Ramos (cell line): ENCODE measurements around the gene CNTNAP5.

Experiments used
- in situ Hi-C: fragments of 300-500 bp; cut with MboI; formaldehyde crosslinking; loops from one replicate; pipeline ENCODE4 v1.14.3; 2022; ENCODE audit warnings: low sequenced_read_pairs; ENCODE audit not compliant: unreplicated experiment

CNTNAP5 gene

DNA sequence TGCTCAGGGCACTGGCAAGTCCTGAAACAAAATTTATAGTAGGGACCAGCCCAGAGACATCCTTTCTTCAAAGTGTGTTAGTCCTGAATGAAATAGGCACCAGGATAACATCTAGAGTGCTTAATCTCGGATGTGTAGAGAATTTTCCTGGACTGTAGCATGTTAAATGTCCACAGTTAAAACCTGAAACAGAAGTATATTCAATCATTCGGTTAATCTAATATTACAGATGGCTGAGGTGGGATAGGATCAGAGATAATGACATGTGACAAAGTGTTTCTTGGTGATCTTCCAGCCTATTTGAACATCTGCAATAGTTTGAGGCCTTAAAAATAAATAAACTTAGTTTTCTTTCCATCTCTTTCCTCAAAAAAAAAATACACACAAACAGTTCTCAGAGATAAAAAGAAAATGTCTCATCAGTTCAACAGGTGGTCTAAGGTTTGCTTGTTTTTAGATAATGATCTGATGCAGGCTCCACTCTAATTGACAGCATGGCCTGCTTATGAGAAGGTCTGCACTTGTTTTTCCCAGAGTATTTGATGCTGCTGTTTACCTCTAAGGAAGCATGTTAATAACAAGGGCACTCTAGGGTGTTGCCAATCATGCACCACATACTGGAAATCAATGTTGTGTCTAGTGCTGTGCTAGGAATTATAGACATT lies 25.9 kb downstream of the CNTNAP5 start:
- in situ Hi-C loops: no loop called here

DNA sequence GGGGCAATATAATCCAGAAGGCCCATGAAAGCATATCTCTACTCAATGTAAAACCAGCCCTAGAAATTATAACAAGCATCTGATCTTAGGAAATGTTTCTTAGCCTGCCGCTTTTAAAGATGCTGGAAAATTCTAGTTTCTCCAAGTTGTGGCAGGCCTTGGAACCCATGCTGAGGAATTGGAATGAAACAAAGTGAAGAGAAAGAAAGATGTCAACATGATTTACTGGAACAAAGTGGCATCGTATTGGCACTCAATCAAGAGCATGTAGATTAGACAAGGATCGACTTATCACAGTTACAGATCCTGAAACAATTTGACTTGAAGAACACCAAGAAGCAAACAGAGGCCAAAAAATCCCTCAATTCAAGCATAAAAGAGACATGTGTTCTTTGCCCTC lies 28.7 kb downstream of the CNTNAP5 start:
- in situ Hi-C loops: no loop called here

DNA sequence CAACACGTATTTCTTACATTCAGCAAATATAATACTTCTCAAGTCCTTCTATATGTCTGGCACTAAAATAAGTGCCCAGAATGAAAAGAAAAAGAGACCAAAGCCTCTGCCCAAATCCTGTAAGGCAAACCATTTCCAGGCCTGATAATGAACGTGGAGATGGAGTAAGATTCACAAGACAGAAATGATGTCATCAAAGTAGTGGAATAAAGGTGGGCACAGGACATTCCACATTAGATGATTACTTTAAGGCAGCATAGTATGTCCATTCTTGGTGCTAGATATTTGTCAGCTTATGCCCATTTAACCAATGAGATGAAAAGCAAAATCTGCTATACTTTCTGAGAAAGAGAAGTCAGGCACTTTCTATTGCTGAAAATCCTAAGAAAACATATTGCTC lies 38.5 kb downstream of the CNTNAP5 start:
- in situ Hi-C loops: no loop called here

DNA sequence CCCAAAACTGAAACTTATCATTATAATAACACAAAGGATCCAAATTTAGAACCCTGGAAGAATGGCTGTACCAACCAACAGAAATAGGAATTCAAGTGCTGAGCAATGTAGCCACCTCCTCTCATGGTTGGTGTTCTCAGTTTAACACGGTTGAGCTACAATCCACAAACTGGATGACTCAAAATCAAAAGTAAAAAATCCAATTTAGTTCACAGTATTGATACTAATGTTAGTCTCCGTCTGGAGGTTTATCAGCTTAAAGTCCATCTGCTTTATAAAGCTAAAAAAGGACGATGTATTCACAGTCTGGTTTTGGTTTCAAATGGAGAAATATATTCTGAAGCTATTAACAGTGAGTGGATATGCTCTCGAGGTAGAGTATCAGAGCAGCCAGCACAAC lies 40.5 kb downstream of the CNTNAP5 start:
- in situ Hi-C loops: no loop called here

DNA sequence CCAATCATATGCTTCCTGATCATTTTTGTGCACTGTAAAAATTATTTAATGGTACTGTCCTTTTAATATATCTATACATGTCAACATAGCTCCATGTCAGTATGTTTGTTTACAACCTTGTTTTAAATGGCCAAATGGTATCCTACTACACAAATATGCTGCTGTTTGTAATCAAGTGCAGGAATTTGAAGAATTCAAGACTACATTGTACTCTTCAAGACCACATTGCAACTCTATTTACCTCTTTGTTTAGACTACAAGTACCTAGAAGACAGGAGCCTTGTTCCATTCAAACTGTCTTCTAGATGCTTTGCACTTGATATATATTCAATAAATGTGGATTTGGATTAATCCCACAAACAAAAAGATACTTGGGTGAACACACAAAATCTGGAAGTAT lies 41.7 kb downstream of the CNTNAP5 start:
- in situ Hi-C loops: no loop called here

DNA sequence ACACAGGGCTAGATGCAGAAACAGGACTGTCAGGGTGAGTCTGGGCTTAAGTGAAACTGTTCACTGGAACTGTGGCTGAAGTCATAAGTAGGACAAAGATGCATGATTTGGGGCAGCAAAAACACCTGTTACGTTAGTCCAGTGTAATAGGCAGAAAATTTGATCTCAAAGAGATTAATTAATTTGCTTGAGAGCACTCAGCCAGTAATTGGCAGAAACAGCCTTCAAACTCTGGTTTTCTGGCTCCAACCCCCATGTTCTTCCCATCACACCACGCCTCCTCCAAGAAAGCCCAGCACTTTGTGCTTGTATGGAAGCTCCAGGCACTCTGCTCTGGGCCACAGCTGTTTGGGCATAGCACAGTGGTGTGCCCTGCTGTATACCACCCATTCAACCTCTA lies 54.0 kb downstream of the CNTNAP5 start:
- in situ Hi-C loops: no loop called here

DNA sequence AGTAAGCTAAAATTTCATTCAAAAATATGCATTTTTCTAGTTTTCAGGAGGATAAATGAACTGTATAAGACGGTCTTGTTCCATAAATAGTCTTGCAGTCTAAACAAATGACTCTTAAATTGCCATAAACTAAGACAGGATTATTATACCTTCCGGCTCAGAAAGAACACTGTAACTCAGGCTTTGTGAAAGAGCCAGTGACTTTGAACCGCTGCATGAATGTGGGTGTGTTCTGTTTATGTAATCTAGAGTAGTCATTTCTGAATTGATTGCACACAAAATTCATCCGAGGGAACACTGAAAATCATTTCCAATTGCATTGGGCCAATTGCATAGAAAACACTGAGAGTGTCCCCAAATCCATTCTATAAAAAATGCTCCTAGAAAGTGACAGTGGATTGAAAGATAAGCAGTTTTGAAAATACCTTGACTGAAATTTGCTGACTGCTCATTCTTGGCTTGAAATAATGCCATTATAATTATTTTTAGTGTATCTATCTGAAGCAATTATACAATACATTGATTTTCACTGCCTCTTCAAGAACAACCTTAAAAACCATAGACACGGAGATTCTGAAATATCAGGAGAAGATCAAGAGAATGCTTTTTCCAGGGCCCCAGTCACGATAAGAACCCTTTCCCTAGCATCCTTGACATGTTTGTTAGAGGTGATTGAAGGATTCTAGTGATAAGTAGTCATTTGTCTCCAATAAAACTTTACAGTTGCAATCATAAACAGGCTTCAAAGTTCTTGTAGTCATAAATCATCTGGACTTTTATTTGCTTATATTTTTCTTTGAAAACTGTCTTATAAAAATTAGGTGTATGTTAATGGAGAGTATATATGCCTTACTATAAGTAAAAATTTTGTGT lies 55.4 kb downstream of the CNTNAP5 start:
- in situ Hi-C loops: no loop called here

DNA sequence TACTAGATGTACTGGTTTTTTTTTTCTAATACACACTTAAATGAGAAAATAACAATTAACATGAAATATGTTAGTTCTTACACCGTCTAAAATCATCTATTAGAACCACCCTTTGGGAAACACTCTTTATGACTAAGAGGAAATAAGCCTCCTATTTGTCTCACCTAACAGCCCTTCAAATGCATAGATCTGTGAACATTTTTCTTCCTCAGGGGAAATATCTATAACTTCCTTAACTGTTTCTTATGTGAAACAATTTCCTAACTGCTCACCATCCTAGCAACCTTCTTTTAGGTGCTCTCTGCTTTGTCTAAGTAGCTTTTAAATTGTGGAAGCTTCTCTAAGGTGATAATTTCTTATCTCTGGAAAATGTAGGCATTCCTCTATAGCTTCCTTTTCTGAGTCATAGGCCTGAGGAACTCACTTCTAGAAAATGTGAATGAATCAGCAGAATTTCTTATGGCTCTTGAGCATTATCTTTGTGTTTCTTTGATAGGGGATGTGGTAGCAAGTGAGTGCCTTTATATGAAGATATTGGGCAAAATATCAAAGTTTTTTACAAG lies 56.1 kb downstream of the CNTNAP5 start:
- in situ Hi-C loops: no loop called here

DNA sequence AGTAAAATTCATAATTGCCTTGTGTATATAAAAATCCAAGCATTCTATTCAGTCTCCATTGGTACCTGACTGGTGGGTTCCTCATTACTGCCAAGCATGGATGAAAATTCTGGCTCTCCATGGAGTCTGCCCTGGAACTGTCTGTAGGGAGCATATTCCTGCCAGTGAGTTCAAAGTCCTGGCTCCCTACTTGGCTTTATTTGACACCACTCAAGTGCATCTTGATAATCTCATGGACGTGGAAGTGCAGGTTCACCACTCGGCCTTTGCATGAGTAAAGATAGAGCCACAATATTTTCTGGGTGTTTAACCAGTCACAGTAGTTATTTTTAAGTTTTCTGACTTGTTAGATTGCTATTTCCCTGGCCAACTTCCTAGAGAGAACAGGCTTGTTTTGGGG lies 63.5 kb downstream of the CNTNAP5 start:
- in situ Hi-C loops: no loop called here

DNA sequence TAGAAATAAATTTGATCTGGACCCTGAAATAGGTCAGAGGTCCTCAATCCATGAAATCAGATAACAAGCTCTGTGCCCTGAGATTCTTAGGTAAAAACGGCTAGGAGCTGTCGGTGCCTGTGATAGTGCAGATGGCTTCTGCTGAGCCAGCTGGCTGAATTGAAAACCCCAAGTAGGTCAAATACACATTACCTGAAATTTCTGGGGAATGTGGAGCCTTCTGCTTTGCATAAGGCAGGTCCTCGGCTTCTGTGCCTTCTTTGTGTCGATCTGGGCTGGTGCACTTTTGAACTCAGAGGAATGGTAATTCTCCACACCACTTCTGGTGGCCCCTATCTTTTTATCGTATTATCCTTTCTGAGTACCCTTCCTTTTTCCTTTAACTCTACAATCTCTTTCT lies 66.6 kb downstream of the CNTNAP5 start:
- in situ Hi-C loops: no loop called here

DNA sequence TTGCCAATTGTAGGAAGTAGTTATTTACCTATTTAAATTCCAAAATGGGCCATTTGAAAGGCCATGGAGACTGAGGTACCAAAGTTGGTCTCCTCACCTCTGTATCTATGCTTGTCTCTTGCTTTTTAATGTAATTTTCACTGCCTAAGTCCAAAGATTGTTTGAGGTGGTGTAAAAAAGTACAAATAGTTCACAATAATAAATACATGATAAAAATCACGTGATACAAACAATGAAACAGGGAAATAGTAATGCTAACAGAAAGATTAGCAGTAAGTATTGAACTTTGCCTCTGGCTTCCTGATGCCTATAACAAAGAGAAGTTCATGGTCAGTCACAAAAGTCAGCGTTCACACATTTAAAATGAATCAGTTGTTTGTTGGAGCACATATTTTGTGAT lies 67.6 kb downstream of the CNTNAP5 start:
- in situ Hi-C loops: no loop called here

DNA sequence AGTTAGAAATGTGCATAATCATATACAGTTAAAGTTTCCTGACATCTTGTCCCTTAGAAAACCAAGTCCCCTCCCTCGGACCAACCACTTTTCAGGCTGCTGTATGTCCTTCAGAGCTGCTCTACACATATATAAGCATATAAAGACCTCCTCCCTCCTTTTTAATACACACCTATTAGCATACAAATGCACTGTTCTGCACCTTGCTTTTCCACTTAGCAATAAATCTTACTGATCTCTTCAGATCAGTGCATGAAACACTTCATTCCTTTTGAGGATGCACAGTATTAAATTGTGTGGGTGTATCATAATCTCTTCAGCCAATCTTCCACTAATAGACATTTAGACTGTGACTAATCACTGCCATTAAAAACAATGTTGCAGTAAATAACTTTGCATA lies 79.8 kb downstream of the CNTNAP5 start:
- in situ Hi-C loops: no loop called here

DNA sequence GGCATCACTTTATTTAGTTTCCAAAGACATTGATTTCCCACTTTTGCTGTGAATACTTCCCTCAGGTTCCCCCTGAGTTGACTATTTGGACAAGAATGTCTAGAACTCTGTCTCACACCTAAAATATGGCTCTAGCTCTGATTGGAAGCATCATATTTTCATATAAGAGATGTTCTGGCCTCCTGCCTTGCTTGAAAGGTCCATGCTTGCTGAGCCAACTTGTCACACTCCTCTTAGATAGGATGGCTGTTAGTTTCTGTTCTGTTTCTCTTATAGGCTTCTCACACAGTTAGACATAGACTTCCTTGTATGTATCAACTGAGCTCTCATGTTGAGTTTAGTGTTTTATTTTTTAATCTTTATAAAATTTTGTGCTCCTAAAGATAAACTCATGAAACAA lies 87.1 kb downstream of the CNTNAP5 start:
- in situ Hi-C loops: no loop called here

DNA sequence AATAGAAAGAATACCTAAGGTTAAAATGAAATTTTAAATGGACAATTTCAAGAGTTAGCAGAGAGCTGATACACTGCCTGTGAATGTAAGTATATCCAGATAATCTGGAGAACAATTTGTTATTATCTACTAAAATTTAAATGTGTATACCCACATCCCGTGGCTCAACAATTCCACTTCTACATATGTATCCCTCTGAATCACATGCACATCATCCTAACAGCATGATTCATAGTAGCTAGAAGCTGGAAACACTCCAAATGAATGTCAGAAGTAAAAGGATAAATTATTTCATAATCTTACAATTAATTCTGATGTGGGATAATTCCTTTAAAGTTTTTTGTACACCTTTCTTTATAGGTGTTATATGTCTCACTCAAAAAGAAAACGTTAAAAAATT lies 87.9 kb downstream of the CNTNAP5 start:
- in situ Hi-C loops: no loop called here

DNA sequence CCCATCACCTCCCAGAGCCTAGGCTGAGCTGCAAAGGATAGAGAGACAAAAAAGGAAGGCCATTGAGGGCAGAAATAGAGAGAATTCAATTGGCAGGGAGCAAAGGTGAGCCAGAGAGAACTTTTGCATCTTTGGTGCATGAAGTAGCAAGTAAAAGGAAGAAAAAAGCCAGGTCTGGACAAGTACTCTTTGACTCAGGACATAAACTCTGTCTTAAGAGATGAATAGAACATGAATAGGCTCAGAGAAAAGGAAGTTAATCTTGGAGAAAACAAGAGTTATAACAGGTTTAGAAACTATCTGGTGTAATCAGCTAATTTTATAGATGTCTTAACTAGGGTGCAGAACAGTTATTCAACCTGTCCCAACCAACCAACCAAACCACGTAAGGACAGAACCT lies 95.2 kb downstream of the CNTNAP5 start:
- in situ Hi-C loops: no loop called here

DNA sequence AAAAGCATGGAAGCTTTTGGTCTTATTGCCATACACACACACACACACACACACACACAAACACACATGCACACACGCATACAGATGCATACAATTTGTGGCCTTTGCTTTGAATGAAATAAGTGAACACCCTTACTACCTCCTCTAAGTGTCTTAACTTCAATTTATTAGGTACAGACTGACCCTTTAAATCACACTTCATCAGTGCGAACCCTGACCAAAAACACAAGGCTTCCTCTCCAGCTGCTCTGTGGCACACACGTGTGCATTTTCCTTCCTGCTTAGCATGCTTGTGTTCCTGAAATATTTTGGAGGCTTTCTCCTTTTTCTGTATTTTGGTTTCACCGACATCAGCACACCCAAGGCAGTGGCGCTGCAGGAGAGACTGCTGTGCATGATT lies 96.0 kb downstream of the CNTNAP5 start:
- in situ Hi-C loops: no loop called here

DNA sequence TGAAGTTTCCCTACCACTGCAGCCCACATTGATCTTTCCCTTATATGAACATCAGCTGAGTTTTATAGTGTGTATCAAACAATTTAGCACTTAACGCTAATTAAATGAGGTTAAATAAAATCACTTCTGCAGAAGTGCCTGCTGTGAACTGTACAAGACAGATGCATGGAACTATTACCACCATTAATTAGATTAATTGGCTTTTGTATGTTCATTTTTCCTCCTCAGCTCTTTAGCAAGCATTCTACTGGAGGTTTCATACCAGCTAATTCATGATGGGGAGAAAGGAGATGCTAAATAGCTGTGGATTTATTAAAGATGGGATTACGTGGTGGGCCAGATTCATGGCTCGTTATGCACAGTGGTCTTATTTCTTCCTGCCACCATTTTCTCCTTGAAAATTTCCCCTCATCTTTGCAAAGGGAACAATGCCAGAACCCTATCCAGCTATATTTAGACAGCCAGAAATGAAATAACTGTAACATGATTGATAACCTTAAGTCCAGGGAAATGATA lies 96.7 kb downstream of the CNTNAP5 start:
- in situ Hi-C loops: no loop called here

DNA sequence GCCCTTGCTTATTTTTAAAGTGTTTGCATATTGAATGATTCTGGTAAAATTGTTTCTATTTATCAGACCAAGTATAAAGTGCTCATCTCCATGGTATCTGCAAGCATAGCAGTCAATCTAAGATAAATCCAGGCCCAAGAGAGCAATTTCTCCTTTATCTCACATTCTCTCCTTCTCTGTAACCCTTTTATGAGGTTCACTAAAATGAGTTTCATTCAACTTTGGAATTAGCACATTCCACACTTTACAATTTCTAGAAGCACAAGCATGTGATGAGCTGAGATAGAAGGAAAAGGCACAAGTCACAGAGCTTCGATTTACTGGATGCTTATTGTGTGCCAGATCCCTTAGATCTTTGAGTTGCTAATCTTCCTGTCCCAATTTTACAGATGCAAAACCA lies 97.3 kb downstream of the CNTNAP5 start:
- in situ Hi-C loops: no loop called here

DNA sequence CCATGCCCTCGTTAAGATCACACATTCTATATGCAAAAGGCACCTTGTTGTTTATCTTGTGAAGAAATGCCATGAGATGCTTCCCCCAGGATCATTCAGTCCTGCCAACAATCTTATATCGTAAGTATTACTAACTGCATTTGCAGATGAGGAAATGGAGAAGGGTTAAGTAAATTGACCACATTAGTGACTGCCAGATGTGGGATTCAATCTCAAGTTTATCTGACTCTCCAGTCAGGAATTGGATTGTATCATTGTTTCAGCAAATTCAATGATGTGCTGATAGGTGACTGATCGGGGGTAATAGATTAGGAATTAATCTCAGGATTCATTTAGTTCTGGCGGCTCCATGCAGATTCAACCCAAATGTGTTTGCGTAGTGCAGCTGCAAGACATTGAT lies 106.2 kb downstream of the CNTNAP5 start:
- in situ Hi-C loops: no loop called here

DNA sequence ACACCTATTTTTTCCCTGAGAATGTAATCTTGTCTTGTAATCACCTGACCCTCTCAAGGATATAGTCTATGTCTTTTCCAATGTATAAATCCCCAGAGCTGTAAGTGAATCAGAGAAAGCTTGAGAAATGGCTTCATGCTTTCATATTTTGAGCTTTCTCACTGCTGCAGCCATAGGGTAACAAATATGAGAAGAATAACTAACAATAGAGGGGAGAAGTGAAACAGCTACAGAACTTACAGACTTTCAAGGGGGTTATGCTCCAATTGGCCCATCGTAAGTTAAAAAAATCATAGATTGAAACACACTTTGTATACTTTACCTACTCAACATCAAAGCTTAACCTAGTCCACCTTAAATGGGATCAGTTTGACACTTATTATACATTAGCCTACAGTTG lies 111.0 kb downstream of the CNTNAP5 start:
- in situ Hi-C loops: no loop called here

DNA sequence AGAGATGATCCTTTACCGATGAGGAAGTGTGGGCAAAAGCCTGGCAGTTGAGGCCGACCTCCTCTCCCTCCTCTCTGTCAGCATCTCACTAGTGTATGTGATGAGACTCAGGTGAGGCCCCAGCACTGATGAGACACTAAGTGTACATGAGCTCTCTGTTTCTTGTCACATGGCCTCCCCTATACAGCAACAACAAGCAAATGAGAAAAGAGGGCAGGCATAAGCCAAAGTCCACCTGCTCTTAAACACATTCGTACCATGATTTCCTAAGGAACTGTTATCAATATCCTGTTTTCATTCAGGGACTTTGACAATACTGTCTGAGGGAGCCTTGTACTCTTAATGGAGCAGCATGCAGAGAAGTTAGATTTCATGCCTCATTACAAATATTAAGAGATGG lies 113.0 kb downstream of the CNTNAP5 start:
- in situ Hi-C loops: no loop called here
